Stimulated activated CD4-positive, alpha-beta T cell treated with anti-CD3 and anti-CD28 coated beads, Interleukin-15, amount 100 ng/mL, for 1 hour (primary cell): ENCODE results near the gene TNS1.

Experiments
- DNase-seq, 2 donors: peaks; one replicate each; pipeline ENCODE4 v3.0.0-alpha.2; 2020; ENCODE audit warnings: low read depth in 1 of 2, low spot score in 1 of 2

The TNS1 gene

DNA sequence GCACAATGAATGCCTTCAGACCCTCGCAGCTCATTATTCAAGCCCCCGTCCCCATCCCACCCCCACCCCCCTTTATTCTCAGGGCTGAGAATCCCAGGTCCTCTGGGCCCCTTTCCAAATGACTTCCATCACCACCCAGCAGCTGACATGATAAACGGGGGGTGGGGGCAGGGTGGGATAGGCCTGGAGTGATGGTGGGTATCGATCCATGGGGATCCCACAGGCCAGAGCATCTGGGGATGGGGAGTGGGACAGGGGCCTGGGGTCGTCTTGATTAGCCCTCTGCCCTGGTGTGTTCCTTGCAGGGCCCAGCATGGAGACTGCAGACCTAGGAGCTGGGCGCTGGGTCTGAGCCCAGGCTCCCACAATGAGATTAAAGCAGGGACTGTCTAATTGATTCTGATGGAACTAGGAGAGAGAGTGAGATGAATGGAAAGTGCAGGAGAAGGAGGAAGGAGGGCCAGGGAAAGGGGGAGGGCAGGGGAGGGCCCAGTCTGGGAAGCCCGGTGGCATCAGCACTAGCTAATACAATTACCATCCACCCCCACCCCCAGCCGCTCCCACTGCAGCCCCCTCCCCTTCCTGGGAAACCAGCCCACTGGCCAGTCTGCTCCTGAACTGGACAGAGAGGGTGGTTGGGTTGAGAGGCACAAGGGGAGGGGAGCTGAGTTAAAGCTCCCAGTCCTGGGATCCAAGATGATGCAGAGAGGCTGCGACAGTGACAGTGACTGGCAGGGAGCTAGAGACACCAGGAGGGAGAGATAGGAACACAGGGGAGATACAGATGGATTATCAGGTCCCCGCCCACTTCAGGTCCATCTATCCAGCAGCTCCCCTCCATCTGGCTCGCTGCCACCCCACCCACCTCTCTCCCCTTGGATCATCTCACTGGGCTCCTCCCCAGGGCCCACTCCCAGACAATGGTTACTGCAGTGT lies 13.1 kb upstream of the TNS1 start:
- no peak for DNase-seq

DNA sequence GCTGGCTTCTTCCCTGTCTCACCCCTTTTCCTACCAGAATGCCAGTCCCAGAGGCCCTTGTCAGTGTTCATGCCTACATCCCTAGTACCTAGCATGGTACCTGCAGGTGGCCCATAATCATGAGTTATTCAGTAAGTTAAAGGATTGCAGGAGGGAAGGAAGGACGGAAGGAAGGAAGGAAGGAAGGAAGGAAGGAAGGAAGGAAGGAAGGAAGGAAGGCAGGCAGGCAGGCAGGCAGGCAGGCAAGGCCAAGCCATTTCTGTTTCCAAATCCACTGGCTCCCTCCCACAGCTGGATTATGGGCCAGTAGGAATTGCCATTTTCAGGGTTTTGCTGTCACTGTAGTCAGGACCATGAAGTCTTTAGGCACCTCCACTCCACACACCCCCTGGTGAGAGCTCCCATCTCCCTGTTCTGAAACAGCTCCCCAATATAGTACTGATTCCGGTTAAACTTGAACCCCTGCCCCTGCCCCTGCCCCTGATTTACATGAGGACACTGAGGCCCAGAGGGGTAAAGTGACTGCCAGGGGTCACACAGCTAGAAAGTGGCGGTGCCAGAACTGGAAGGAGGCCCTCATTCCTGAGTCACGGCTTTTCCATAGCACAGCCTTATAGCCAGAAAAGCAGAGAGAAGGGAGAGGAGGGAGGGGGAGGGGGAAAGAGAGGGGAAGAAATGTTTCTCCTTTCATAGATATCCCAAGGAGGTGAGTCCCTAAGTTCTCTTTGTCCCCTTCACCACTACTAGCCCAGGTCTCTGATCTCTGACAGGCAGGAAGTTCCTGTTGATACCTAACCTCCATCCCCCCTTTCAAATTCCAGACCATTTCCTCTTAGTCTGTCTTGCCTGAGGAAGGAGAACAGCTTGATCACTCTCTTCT lies 12.2 kb upstream of the TNS1 start:
- DNase-seq, result no peak

DNA sequence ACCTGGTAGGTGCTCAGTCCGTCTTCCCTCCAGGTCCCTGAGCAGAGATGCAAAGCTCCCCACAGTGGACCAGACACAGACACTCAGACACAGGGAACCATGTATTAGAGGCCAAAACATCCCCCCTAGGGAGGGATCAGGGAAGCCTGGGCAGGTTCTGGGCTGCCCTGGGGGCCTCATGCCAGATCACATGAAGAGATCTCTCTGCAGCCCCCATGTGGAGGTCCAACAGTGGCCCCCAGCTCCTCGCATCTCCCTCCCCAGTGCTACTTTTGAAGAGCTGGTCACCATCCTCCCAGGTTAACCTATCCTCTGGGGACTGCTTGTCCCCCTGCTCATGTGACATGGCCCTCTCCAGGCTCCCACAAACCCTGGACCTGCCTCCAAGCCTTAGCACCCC lies 10.5 kb upstream of the TNS1 start:
- DNase-seq, result no peak

DNA sequence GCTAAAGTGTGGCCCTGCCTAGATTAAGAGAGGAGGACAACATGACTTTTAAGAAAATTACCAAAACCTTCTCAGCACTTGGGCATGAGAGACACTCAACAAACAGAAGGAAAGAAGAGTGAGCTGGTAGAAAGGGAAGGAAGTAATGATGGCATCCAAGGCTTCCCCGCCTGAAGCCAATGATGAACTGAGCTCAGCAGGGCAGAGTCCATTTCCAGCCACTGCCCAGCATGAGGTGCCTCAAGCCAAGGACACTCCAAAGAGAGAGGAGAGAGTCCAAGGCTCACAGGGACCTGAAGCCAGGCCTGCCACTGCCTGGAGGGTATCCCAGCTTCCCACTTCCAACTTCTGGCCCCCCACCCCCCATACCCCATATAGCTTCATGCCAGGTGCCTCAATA lies 9.5 kb upstream of the TNS1 start:
- DNase-seq, result no peak

DNA sequence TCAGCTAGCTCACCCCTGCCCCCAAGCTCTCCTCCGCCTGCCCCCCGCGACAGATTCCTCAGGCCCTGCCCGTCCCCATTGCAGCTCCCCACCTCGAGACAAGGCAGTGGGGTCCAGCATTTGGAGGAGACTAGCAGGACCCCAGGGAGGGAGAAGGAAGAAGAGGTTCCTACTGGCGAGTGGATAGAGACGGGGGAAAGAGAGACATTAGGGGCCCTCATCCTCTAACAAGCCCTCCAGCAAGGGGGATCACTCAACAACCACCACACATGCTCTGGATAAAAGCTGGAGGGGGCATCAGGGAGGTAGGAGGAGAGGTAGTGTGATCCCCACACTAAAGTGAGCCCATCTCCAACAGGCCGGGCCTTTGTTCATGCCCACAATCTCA lies 8.9 kb upstream of the TNS1 start:
- DNase-seq, result no peak

DNA sequence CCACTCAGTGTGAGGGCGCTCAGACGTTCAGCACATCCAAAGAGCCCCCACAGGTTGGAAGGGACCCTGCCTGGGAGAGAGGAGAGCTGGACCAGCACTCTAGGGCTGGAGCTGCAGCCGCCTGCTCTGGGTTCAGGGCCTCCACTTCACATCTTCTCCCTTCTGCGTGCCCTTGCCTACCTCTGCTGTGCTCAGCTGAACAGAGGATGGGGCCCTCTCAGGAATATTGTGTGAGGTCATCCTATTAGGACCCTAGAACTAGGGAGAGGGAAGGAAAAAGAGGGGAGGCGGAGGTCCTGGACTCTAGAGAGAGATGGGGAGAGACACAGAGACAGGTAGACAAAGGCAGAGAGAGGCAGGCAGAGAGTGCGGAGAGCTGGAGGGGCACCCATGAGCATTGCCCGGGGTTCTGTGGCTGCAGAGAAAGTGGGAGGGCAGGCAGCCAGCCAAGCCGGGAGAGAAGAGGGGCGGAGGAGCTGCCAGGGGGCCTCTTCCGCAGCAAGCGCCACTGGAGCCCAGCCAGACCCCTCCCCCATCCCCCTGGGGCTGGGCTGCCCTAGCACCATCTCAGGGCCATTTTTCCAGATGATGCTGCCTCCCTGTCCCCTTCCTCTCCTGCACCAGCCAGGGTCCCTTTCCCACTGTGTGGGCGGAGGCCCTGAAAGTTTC lies 8.3 kb upstream of the TNS1 start:
- no peak for DNase-seq

DNA sequence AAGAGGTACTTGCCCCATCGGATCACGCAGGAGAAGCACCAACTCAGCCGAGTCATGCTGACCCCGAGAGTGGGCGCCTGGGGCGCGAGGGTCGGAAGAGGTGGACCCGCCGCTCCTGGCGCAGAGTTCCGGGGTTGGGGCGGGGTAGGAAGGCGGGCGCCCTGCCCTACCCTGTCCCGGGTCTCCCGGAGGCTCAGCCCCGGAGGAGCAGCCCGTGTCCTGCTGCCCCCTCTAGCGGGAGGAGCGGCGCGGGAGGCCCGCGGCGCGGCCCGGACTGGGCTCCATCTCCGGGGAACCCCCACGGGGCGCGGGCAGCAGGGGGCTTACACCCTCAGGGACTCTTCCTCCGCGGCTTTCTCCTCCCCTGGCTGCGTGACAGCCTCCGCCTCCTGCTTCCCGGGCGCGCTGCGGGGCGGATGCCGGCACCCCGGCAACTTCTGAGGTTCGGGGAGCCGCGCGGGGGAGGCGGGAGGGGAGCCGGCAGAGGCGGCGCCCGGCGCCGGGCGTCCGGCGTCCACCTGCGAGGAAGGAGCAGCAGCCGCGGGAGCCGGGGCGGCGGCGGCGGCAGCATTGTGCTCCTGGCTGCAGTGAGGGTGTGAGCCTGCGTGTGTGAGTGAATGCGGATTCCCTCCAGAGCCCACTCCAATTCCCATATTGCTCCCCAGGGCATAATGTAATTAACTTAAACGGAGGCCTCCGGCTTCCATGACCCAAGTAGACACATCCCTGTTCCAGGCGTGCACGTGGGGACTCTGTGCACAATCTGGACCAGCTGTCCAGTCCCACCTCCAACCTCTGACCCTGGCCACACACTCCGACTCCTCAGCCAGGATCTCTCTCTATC lies 7.6 kb upstream of the TNS1 start:
- peak in 1 of 2 donors; percentile 21 for DNase-seq

DNA sequence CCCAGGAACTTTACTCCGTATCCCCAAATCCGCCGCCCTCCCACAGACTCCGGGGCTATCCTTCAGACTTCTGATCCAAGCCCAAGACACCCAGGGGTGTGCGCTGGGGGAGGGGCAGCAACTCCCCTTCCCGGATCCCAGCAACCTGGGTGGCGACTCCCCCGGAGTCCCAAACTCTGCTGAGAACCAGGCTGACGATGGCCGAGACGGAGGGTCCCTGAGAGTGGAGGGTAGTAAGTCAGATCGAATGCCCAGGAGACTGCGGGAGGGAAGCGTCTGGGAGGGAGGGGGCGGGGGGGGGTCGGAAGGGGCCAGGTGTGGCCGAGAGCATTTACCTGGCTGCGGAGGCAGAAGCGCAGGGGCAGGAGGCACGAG lies 7.0 kb upstream of the TNS1 start:
- DNase-seq, result no peak

DNA sequence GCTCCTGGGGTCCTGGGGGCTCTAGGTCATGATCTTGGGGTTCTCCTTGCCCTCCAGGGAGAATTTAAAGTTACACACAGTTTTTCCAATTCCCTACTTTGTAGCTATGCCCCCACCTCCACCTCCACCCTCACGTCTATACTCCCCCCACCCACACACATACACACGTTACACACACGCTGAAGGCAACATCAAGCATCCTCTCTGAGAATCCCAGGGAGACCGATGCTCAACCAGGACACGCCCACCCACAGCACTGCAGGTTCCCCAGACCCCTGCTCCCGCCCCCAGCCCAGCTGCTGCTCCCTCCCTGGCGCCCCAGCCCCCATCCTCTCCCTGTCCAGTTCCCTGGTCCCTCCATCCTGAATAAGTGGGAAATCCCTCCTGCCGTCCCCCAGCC lies 6.4 kb upstream of the TNS1 start:
- no peak for DNase-seq

DNA sequence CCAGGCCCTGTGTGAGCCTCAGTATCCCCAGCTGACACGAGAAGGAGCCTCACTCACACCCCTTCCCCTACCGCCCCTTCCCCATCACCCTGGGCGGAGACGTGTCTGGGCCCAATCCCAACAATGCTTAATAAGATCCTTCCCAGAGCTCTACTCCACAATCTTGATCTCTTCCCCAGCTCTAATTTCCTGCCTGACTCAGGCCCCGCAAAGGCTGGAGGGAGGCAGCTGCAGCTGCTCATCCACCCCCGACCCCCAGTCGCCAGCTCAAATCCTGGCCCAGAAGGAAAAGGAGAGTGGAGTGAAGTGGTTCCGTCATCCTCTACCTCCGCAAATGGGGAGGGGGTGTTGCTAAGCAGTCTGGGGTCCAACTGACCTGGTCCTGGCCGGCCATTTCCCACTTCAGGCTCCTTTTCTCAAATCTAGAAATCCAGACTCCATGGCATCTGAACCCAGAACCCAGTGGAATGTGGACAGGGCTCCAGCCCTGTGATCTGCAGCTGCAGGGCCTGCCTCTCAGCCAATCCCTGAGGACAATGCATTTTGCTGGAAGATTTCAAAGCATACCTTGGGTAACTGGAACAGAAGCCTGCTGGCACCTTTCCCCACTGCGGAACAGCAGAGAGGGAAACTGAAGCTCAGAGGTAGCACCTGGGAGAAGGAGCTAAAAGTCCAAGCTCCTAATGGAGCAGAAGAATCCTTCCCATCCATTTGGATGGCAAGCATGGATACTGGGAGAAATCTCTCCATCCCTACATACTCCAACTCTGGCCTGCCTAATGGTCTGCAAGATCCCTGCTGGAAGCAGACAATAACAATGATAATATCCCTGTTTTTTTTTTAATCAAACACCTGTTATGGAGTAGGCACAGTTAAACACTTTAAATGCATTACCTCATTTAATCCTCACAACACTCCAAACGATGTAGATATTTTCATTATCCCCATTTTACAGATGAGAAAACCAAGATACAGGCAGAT lies 5.6 kb upstream of the TNS1 start:
- no peak for DNase-seq

DNA sequence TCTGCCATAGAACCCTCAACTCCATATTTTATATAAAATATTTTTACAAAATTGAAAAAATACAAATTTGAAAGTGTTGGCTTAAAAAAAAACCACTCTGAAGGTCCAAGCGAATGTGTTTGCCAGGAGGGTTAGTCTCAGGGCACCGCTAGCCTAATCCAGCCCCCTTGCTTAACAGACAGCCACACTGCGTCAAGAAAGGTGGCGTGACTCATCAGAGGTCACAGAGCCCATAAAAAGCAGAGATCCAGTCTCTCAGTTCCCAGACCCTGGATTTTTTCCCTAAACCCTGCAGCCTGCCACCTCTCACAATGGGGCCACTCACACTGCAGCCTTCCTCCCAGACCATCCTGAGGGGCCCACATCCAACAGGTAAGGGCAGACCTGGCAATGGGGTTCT lies 3.9 kb upstream of the TNS1 start:
- no peak for DNase-seq

DNA sequence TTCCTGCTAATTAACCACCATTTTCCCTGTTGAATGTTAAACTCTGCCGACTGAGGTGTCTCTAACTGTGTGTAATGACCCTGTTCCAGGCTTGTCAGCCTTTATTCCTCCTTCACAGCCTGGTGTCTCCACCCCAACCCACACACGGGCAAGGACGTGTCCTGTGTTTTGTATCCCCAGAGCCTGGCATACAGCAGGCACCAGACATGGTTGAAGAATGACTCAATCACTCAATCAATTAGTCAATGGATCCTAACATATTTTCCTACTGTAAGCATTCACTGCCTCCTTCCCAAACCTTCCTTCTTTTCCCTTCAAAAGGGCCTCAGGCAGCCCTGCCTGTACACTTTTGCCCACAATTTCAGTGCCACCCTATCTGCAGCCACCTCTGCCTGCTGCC lies 2.7 kb upstream of the TNS1 start:
- DNase-seq, result no peak

DNA sequence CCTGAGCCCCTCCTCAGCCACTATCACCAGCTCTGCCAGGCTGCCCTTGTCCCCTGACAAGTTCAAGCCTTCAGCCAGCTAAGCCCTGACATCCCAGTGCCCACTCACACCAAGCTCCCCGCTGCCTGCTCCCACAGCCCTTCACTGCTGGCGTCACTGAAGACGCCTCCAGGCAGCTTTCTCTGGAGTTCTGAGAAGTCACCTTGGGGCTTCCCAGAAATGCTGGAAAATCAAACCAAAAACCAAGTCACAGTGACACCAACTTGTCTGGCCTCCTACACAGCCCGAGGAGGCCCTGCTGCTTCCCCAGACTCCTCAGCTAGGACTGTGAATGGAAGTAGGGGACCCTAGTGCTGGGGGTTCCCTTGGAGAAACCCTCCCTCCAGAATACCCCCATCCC lies 2.2 kb upstream of the TNS1 start:
- no peak for DNase-seq

DNA sequence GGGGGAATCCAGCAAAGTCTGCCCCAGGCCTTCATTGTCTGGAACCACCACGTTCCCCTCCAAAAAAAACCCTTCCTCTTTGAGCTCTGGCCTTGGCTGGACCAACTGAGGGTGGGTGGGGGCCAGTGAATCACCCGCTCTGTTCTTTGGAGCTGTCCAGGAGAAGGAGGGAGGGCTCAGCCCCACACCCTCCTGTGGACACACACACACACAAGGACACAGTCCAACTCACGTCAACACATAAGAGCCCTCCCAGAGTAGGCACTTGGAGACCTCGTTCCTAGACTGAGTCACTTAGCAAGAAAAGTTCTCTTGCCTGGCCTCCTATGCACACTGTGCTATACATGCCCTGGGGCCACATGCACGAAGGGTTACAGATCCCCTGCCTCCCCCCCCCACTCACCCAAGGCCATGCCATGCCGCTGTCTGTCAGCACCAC lies 1.2 kb upstream of the TNS1 start:
- DNase-seq, result no peak

DNA sequence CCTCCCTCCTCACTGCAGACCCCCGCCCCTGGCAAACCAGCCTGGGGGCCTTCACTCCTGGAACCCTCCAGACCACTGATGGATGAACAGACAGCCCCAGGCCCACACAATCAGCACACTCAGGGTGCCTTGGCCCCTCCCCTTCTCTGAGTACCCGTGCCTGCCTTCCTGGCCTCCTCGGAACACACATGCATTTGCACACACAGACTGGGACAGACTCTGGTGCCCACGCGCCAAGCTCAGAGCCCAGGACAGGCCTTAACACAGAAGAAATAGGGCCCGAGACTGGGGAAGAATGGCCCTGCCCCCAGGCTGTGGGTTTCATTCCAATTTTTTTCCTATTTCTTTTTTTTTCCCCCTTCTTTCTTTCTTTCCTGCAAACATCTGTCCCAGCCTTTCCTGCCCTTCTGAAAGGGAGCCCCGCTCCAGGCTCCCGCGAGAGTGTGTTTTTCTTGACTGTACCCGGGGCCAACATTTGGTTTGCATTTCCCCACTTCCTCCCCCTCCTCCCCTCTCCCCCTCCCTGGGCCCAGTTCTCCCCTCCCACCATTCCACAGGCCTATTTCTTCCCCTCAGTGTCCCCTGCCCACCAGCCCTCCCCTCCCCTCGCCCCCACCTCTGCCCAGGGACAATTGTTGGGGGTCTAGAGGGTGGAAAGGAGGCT lies 618 bp upstream of the TNS1 start:
- no peak for DNase-seq

DNA sequence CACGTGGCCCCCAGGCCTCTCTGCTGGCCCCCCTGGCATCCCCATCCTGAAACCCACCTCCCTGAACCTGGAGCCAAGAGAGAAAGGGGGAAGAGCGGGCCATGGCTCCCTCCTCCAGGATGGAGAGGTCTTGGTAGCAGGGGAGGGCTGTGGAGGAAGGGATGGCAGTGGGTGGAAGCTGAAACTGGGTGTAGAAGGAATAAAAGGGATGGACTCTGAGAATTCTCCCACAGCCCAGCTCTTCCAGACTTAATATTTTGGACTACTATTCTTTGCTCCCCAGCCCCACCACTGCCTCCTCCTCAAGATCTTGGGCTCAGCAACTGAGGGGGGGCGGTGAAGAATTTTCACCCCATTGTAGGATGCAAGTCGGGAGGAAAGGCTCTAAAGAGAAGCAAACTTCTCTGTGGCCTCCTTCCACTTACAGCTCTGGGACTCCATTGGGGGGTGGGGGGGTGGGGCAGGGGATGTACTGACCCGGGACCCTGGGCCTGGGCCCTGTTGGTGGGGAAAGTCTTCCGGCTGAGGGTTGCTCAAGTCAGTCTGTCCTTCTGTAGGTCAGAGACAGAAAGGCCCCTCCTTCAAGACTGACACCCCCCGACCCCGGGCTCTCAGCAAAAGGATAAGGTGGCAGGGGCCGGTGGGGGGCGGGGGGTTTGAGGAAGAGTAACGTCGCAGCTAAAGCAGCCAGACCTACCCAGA lies 501 bp downstream of the TNS1 start:
- DNase-seq, result no peak

DNA sequence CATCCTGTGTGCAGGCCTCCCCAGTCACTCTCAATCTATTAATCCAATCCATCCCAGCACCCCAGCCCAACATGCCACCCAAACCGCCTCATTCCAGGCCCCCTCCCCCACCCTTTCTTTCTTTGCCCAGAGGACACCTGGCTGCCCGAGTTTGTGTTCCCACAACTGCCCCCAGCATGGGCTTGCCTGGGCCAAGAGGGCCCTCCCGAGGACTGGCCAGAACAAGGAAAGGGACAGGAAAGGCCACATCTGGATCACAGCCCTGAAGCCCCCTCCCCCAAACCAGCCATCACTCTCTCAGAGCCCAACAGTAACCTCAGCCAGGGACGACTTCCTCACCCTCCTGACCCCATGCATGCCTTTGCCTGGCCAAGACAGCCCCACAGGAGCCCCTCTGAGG lies 1.2 kb downstream of the TNS1 start:
- no peak for DNase-seq

DNA sequence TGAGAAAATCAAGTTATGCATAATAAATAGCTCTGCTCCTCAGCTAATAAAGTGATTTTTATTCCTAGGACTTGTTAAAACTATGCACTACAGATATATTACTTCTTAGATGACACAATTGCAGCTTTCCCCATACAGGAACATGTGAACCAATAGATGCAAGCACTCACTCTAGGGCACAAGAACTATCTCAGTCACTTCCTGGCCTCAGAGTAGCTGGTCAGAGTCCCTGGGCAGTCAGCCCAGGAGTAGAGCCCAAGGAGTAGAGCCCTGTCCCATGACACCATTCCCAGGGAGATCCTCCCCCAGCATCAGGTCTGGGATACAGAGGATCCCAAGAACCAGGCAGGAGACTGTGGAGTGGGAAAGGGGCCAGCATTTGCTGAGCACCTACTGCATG lies 2.7 kb downstream of the TNS1 start:
- no peak for DNase-seq

DNA sequence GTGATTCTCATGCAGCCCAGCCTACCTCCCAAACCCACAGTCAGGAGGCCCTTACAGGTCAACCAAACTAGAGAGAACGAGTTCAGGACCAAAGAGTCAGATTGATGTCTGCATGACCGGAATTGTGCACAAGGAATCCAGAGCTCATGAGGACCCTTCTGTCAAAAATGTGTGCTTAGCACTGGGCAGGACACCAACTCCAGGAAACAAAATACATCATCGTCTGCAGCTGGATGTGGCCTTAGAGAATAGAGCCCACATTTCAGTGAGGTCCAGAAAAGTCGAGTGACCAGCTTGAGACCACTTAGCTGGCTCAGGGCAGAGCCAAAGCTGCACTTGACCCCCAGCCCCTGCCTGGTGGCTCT lies 3.2 kb downstream of the TNS1 start:
- DNase-seq, result no peak
